K562 (cell line): ENCODE data around the gene ZFP14. TPM values are rescaled to one million over a fixed set of nuclear protein-coding genes. Genes with fewer than 3 reads are reported as not detected.

ENCODE experiments used
- ARHGAP35 ChIP-seq: fragments of 450-650 bp; IDR thresholded peaks from 2 replicates; pipeline ENCODE4 v1.6.1; 2018; ENCODE audit not compliant: partially characterized antibody
- ARNT ChIP-seq, 2 experiments: fragments of 450-650 bp; IDR thresholded peaks; 2 replicates each; pipeline ENCODE4 v1.6.1; 2016; ENCODE audit warnings: mild to moderate bottlenecking in 1 of 2
- CXXC5 ChIP-seq: fragments of 250-450 bp; sonication (Bioruptor Pico); IDR thresholded peaks from 2 replicates; pipeline ENCODE4 v1.8.0; 2022; ENCODE audit warnings: inconsistent platforms, mild to moderate bottlenecking, moderate library complexity
- DNMT1 ChIP-seq: fragments of 450-650 bp; IDR thresholded peaks from 2 replicates; pipeline ENCODE4 v1.6.1; 2016; ENCODE audit warnings: antibody characterized with exemption, mild to moderate bottlenecking
- E2F6 ChIP-seq, 2 experiments: IDR thresholded peaks; 2 replicates each; pipeline ENCODE4 v1.6.1; 2011; ENCODE audit warnings: borderline replicate concordance in 1 of 2, control low read depth in 1 of 2, low read depth in 1 of 2, low read length in 1 of 2, mild to moderate bottlenecking in 1 of 2, mixed read lengths in 1 of 2, moderate library complexity in 1 of 2; ENCODE audit not compliant: insufficient read depth in 1 of 2, insufficient read length in 1 of 2, poor library complexity in 1 of 2, severe bottlenecking in 1 of 2; ENCODE audit errors: extremely low read depth in 1 of 2
- ETV6 ChIP-seq, 3 experiments: fragments of 150-350 bp in 1 of 3; sonication (generic) in 1 of 3; formaldehyde crosslinking in 1 of 3; IDR thresholded peaks; 2 replicates each; pipeline versions ENCODE4 v1.6.1 to v1.8.0; 2014 to 2022; ENCODE audit warnings: borderline replicate concordance in 2 of 3, low read depth in 2 of 3, antibody characterized with exemption in 1 of 3, low read length in 1 of 3, mild to moderate bottlenecking in 1 of 3, missing genetic modification reagents in 1 of 3
- EWSR1 ChIP-seq: fragments of 450-650 bp; IDR thresholded peaks from 2 replicates; pipeline ENCODE4 v1.6.1; 2018; ENCODE audit warnings: borderline replicate concordance, mild to moderate bottlenecking, low read depth, moderate library complexity; ENCODE audit not compliant: partially characterized antibody
- GABPA ChIP-seq: fragments of 200-800 bp; sonication (Bioruptor generic); conservative IDR thresholded peaks from 2 replicates; pipeline ENCODE4 v1.6.1; 2016; ENCODE audit warnings: low read depth, missing genetic modification characterization, missing compliant biosample characterization
- GABPB2 ChIP-seq: fragments of 250-450 bp; sonication (Bioruptor Pico); conservative IDR thresholded peaks from 2 replicates; pipeline ENCODE4 v1.5.1; 2021; ENCODE audit warnings: mild to moderate bottlenecking
- GATA2 ChIP-seq: sonication (generic); formaldehyde crosslinking; IDR thresholded peaks from 2 replicates; pipeline ENCODE4 v1.4.0; 2020; ENCODE audit warnings: mild to moderate bottlenecking, missing genetic modification reagents
- HMGN3 ChIP-seq: IDR thresholded peaks from 2 replicates; pipeline ENCODE4 v1.6.1; 2011; ENCODE audit warnings: borderline replicate concordance, low read depth, mild to moderate bottlenecking, mixed read lengths, low read length; ENCODE audit not compliant: insufficient read length; ENCODE audit errors: extremely low read depth
- KDM5B ChIP-seq: fragments of 200-600 bp; sonication (generic); IDR thresholded peaks from 2 replicates; pipeline ENCODE4 v1.6.1; 2012; ENCODE audit warnings: low read depth, mild to moderate bottlenecking, moderate library complexity, low read length, control low read depth, inconsistent platforms; ENCODE audit not compliant: insufficient replicate concordance
- NFE2L1 ChIP-seq: fragments of 450-650 bp; IDR thresholded peaks from 2 replicates; pipeline ENCODE4 v1.6.1; 2016; ENCODE audit warnings: missing genetic modification characterization, low read depth, mild to moderate bottlenecking, missing compliant biosample characterization, moderate library complexity, borderline replicate concordance
- SP1 ChIP-seq: sonication (generic); formaldehyde crosslinking; IDR thresholded peaks from 2 replicates; pipeline ENCODE4 v1.8.1; 2022; ENCODE audit warnings: mild to moderate bottlenecking, missing genetic modification reagents
- ZFPM2 ChIP-seq: fragments of 250-450 bp; sonication (Bioruptor Pico); IDR thresholded peaks from 2 replicates; pipeline ENCODE4 v1.5.1; 2022; ENCODE audit warnings: mild to moderate bottlenecking
- ZNF512 ChIP-seq: IDR thresholded peaks from 2 replicates; pipeline ENCODE4 v1.6.1; 2016; ENCODE audit warnings: missing genetic modification characterization, missing compliant biosample characterization
- ZNF592 ChIP-seq: fragments of 450-650 bp; IDR thresholded peaks from 2 replicates; pipeline ENCODE4 v1.6.1; 2017; ENCODE audit warnings: antibody characterized with exemption, mild to moderate bottlenecking
- ZNF699 ChIP-seq: fragments of 250-450 bp; sonication (Bioruptor Pico); IDR thresholded peaks from 2 replicates; pipeline ENCODE4 v1.8.0; 2021; ENCODE audit warnings: mild to moderate bottlenecking, moderate library complexity; ENCODE audit not compliant: insufficient replicate concordance
- polyA plus RNA-seq, 8 experiments: library from polyadenylated mRNA; depleted of rRNA in 4 of 8; stranded (reverse) in 5 of 8; unstranded in 3 of 8; fragments of >200 nt; fragmentation: Nextera tagmentation in 2 of 8; fragmentation: Illumina TruSeq in 1 of 8; extraction: Ambion mirVana in 2 of 8; extraction: Trizol in 1 of 8; gene quantifications; 2 replicates each; pipeline versions ENCODE4 v1.2.1 to v1.2.3, GENCODE V29; 2011 to 2014; ENCODE audit warnings: inconsistent platforms in 1 of 8, missing spikeins in 1 of 8
- total RNA-seq, 7 experiments: library from RNA; depleted of rRNA in 6 of 7; stranded (reverse); fragments of >200 nt in 6 of 7; fragmentation: Illumina TruSeq in 2 of 7; extraction: Trizol in 2 of 7; gene quantifications; 2 replicates each; pipeline versions ENCODE4 v1.2.1 to v1.2.3, GENCODE V29; 2011 to 2021; ENCODE audit warnings: low replicate concordance in 1 of 7

The ZFP14 gene
- total and polyA plus RNA-seq, 9 of the 15 experiments (the other 6 are each of a cell fraction or from before 2014, with no cell fraction given), result 0.80 to 1.9 (median 1.4) TPM

- TF ChIP-seq ZNF592, result no peak
- TF ChIP-seq KDM5B, result no peak
- TF ChIP-seq GABPA (tag), result peak; percentile 87
- no peak for TF ChIP-seq DNMT1
- peak; percentile 32; the same call in 1 of the 2 replicates for TF ChIP-seq CXXC5
- no peak for TF ChIP-seq GATA2
- TF ChIP-seq EWSR1, result no peak
- TF ChIP-seq SP1, result no peak
- TF ChIP-seq NFE2L1 (tag), result no peak
- TF ChIP-seq GABPB2 (CRISPR knock-in tag), result no peak
- TF ChIP-seq ETV6 (IDR thresholded peaks at IDR 0.05; ENCODE audit: borderline replicate concordance in 1 of 2, low read depth in 2 of 2, low read length in 1 of 2), result no peak
- no peak for TF ChIP-seq ETV6 (CRISPR knock-in tag; IDR thresholded peaks at IDR 0.05; ENCODE audit: borderline replicate concordance)
- TF ChIP-seq ARHGAP35, result no peak
- TF ChIP-seq ARNT (IDR thresholded peaks at IDR 0.05), result no peak
- no peak for TF ChIP-seq ZNF699 (CRISPR knock-in tag)
- TF ChIP-seq ZFPM2 (CRISPR knock-in tag), result no peak
- TF ChIP-seq E2F6 (IDR thresholded peaks at IDR 0.05; ENCODE audit: borderline replicate concordance in 1 of 2, extremely low read depth in 1 of 2, insufficient read depth in 1 of 2, insufficient read length in 1 of 2, low read depth in 1 of 2, low read length in 1 of 2, poor library complexity in 1 of 2, severe bottlenecking in 1 of 2), result peak in 1 of 2 experiments; percentile 48
- TF ChIP-seq HMGN3, result no peak
- no peak for TF ChIP-seq ZNF512 (tag)
Measured at GRCh38 chr19:36331353-36332228, 47.4 kb downstream of the ZFP14 start (continued).
